Right forelimb (tissue), 1 donor: ENCODE measurements around the gene MEIS2.

ENCODE experiments used
- DNase-seq: peaks from one replicate; pipeline ENCODE4 v3.0.0-alpha.2; 2018

The MEIS2 gene

GRCh38 chr15:37037850-37038715 is 62.3 kb downstream of the MEIS2 start:
- no peak for DNase-seq

GRCh38 chr15:37037071-37037655 is 63.2 kb downstream of the MEIS2 start:
- DNase-seq = no peak

- no peak for DNase-seq
Measured at GRCh38 chr15:37034835-37035748, 65.3 kb downstream of the MEIS2 start.

GRCh38 chr15:37034392-37034791 is 66.0 kb downstream of the MEIS2 start:
- DNase-seq = no peak

- no peak for DNase-seq
Measured at GRCh38 chr15:37032091-37032775, 68.1 kb downstream of the MEIS2 start.

- DNase-seq = no peak
Measured at GRCh38 chr15:37031198-37031597, 69.2 kb downstream of the MEIS2 start.

- DNase-seq = no peak
Measured at GRCh38 chr15:37028625-37029296, 71.6 kb downstream of the MEIS2 start.

- DNase-seq = no peak
Measured at GRCh38 chr15:37020852-37021251, 79.5 kb downstream of the MEIS2 start.

- no peak for DNase-seq
Measured at GRCh38 chr15:37019479-37020433, 80.6 kb downstream of the MEIS2 start.

- DNase-seq = no peak
Measured at GRCh38 chr15:37017031-37017625, 83.2 kb downstream of the MEIS2 start.

GRCh38 chr15:37016231-37016630 is 84.1 kb downstream of the MEIS2 start:
- no peak for DNase-seq

GRCh38 chr15:37015451-37015850 is 84.9 kb downstream of the MEIS2 start:
- no peak for DNase-seq

- DNase-seq = no peak
Measured at GRCh38 chr15:37015035-37015434, 85.3 kb downstream of the MEIS2 start.

GRCh38 chr15:37014566-37014965 is 85.8 kb downstream of the MEIS2 start:
- DNase-seq = no peak

- no peak for DNase-seq
Measured at GRCh38 chr15:37014137-37014536, 86.2 kb downstream of the MEIS2 start.

GRCh38 chr15:37010595-37010994 is 89.8 kb downstream of the MEIS2 start:
- DNase-seq = no peak

- DNase-seq = no peak
Measured at GRCh38 chr15:37009288-37009687, 91.1 kb downstream of the MEIS2 start.

- no peak for DNase-seq
Measured at GRCh38 chr15:37008205-37008604, 92.1 kb downstream of the MEIS2 start.

GRCh38 chr15:37007301-37007700 is 93.0 kb downstream of the MEIS2 start:
- DNase-seq = no peak

GRCh38 chr15:37004981-37005735 is 95.2 kb downstream of the MEIS2 start:
- DNase-seq = no peak
